SK-N-SH (cell line): ENCODE measurements around the gene APLP2. TPM values are rescaled to one million over a fixed set of nuclear protein-coding genes. Genes with fewer than 3 reads are reported as not detected.

ENCODE experiments used
- CTCF ChIA-PET: fragments of 300-600, 350-600 bp; formaldehyde crosslinking; extraction: SDS; loops from one replicate; lab custom pipeline; 2021; lab: Yijun Ruan, JAX
- POLR2A ChIA-PET: fragments of 350-600 bp; sonication (Branson Sonifier 250); formaldehyde crosslinking; extraction: SDS; loops from one replicate; lab custom pipeline; 2020; ENCODE audit warnings: antibody characterized with exemption, inconsistent platforms; lab: Yijun Ruan, JAX
- DNase-seq: peaks from one replicate; pipeline ENCODE4 v3.0.0; 2012
- H2AFZ ChIP-seq: fragments of 200-600 bp; sonication (generic); 2 replicates; pipeline ENCODE4 v1.8.1; 2016; ENCODE audit warnings: antibody characterized with exemption, mild to moderate bottlenecking, low read depth
- H3F3A ChIP-seq: fragments of 200-600 bp; sonication (generic); replicated peaks from 2 replicates; pipeline ENCODE3; 2016; ENCODE audit warnings: antibody characterized with exemption, mild to moderate bottlenecking; ENCODE audit not compliant: insufficient read depth
- H3K27ac ChIP-seq, 2 experiments: fragments of 200-500 bp in 1 of 2; fragments of 200-600 bp in 1 of 2; sonication (Bioruptor generic) in 1 of 2; sonication (generic), shearing (Covaris generic) in 1 of 2; 2 replicates each; pipeline versions ENCODE4 v1.5.1 to v1.6.1; 2014 to 2016; ENCODE audit warnings: low read depth in 2 of 2, inconsistent platforms in 1 of 2, low read length in 1 of 2, mild to moderate bottlenecking in 1 of 2, mixed read lengths in 1 of 2
- H3K27me3 ChIP-seq: fragments of 200-600 bp; sonication (generic), shearing (Covaris generic); 2 replicates; pipeline ENCODE4 v1.6.1; 2016; ENCODE audit warnings: mixed run types; ENCODE audit not compliant: insufficient read depth
- H3K36me3 ChIP-seq, 2 experiments: fragments of 200-500 bp in 1 of 2; fragments of 200-600 bp in 1 of 2; sonication (Bioruptor generic) in 1 of 2; sonication (generic) in 1 of 2; replicated peaks in 1 of 2; 2 replicates each; pipeline versions ENCODE3 to v1.5.1; 2014 to 2016; ENCODE audit warnings: low read length in 1 of 2, mild to moderate bottlenecking in 1 of 2; ENCODE audit not compliant: insufficient read depth in 2 of 2, control insufficient read depth in 1 of 2
- H3K4me1 ChIP-seq, 2 experiments: fragments of 200-500 bp in 1 of 2; fragments of 200-600 bp in 1 of 2; sonication (Bioruptor generic) in 1 of 2; sonication (generic), shearing (Covaris generic) in 1 of 2; 2 replicates each; pipeline versions ENCODE4 v1.5.1 to v1.6.1; 2014 to 2016; ENCODE audit warnings: low read depth in 1 of 2, low read length in 1 of 2, mixed run types in 1 of 2; ENCODE audit not compliant: insufficient read depth in 2 of 2, control insufficient read depth in 1 of 2
- H3K4me2 ChIP-seq: fragments of 200-600 bp; sonication (generic), shearing (Covaris generic); 2 replicates; pipeline ENCODE4 v1.6.1; 2017; ENCODE audit warnings: mixed run types
- H3K4me3 ChIP-seq, 2 experiments: fragments of 200-500 bp in 1 of 2; fragments of 200-600 bp in 1 of 2; sonication (Bioruptor generic) in 1 of 2; sonication (generic), shearing (Covaris generic) in 1 of 2; 2 replicates each; pipeline versions ENCODE4 v1.5.1 to v1.8.1; 2014 to 2016; ENCODE audit warnings: low read depth in 2 of 2, inconsistent platforms in 1 of 2, low read length in 1 of 2, mild to moderate bottlenecking in 1 of 2, mixed read lengths in 1 of 2, moderate library complexity in 1 of 2
- H3K79me2 ChIP-seq: fragments of 200-600 bp; sonication (generic); 2 replicates; pipeline ENCODE4 v1.8.1; 2017; ENCODE audit warnings: mild to moderate bottlenecking; ENCODE audit not compliant: insufficient read depth
- H3K9ac ChIP-seq: fragments of 200-600 bp; sonication (generic); 2 replicates; pipeline ENCODE4 v1.6.1; 2017; ENCODE audit warnings: mixed run types
- H3K9me2 ChIP-seq: fragments of 200-600 bp; sonication (generic); 2 replicates; pipeline ENCODE4 v1.6.1; 2017; ENCODE audit warnings: mixed run types
- H3K9me3 ChIP-seq: fragments of 200-600 bp; sonication (generic); 2 replicates; pipeline ENCODE4 v1.6.1; 2017; ENCODE audit warnings: mixed run types, mild to moderate bottlenecking, moderate library complexity
- H4K20me1 ChIP-seq: fragments of 200-600 bp; sonication (generic); 2 replicates; pipeline ENCODE4 v1.6.1; 2017; ENCODE audit warnings: mild to moderate bottlenecking, mixed run types; ENCODE audit not compliant: insufficient read depth
- CTCF ChIP-seq: fragments of 200-600 bp; sonication (generic); IDR thresholded peaks from 2 replicates; pipeline ENCODE4 v1.6.1; 2017; ENCODE audit warnings: antibody characterized with exemption, mild to moderate bottlenecking, moderate library complexity
- EZH2phosphoT487 ChIP-seq: fragments of 200-600 bp; sonication (generic); IDR thresholded peaks from 2 replicates; pipeline ENCODE4 v1.6.1; 2017; ENCODE audit warnings: low read depth, mixed run types, mild to moderate bottlenecking, antibody characterized with exemption, moderate library complexity, borderline replicate concordance
- FOSL2 ChIP-seq: IDR thresholded peaks from 2 replicates; pipeline ENCODE4 v1.4.0; 2012; ENCODE audit warnings: low read depth, mild to moderate bottlenecking, moderate library complexity, borderline replicate concordance
- IRF3 ChIP-seq: fragments of 150-350 bp; IDR thresholded peaks from 2 replicates; pipeline ENCODE4 v1.6.1; 2016; ENCODE audit warnings: mild to moderate bottlenecking, low read depth, low read length
- JUND ChIP-seq: IDR thresholded peaks from 2 replicates; pipeline ENCODE4 v1.4.0; 2012
- MXI1 ChIP-seq: IDR thresholded peaks from 2 replicates; pipeline ENCODE4 v1.6.1; 2012; ENCODE audit warnings: mild to moderate bottlenecking, low read depth, low read length, improper control_type of control experiment
- NFIC ChIP-seq: IDR thresholded peaks from 2 replicates; pipeline ENCODE4 v1.4.0; 2012; ENCODE audit warnings: borderline replicate concordance
- NRF1 ChIP-seq: IDR thresholded peaks from 2 replicates; pipeline ENCODE4 v1.6.1; 2012; ENCODE audit warnings: low read depth, mild to moderate bottlenecking, low read length
- POLR2AphosphoS5 ChIP-seq: IDR thresholded peaks from 2 replicates; pipeline ENCODE4 v1.6.1; 2012; ENCODE audit warnings: low read depth, low read length
- RAD21 ChIP-seq: IDR thresholded peaks from 2 replicates; pipeline ENCODE4 v1.6.1; 2012; ENCODE audit warnings: mild to moderate bottlenecking, low read length
- RFX5 ChIP-seq: IDR thresholded peaks from 2 replicates; pipeline ENCODE4 v1.6.1; 2012; ENCODE audit warnings: mild to moderate bottlenecking, improper control_type of control experiment, low read length
- SMC3 ChIP-seq: IDR thresholded peaks from 2 replicates; pipeline ENCODE4 v1.6.1; 2012; ENCODE audit warnings: low read depth, low read length, improper control_type of control experiment
- TAF1 ChIP-seq: IDR thresholded peaks from 2 replicates; pipeline ENCODE4 v1.6.1; 2012; ENCODE audit warnings: low read depth, mild to moderate bottlenecking, low read length, moderate library complexity, borderline replicate concordance
- TEAD4 ChIP-seq: IDR thresholded peaks from 2 replicates; pipeline ENCODE4 v1.4.0; 2012; ENCODE audit warnings: mild to moderate bottlenecking, borderline replicate concordance; ENCODE audit not compliant: insufficient read depth
- USF2 ChIP-seq: fragments of 150-350 bp; IDR thresholded peaks from 2 replicates; pipeline ENCODE4 v1.6.1; 2017; ENCODE audit warnings: antibody characterized with exemption, low read length, low read depth, borderline replicate concordance
- YY1 ChIP-seq: IDR thresholded peaks from 2 replicates; pipeline ENCODE4 v1.4.0; 2012; ENCODE audit warnings: low read depth, mild to moderate bottlenecking
- ZBTB33 ChIP-seq: IDR thresholded peaks from 2 replicates; pipeline ENCODE4 v1.4.0; 2012; ENCODE audit warnings: low read depth, borderline replicate concordance
- WGBS: methylation state at CpG from one replicate; pipeline ENCODE4 v1.1.6; 2017; ENCODE audit warnings: low lambda C conversion rate; 5-methylcytosine and 5-hydroxymethylcytosine counted together
- polyA plus RNA-seq, 3 experiments: library from polyadenylated mRNA; depleted of rRNA; stranded (reverse); fragments of >200 nt; gene quantifications; 2 replicates each; pipeline ENCODE4 v1.2.3, GENCODE V29; 2012

Gene APLP2
- polyA plus RNA-seq, 1 of the 3 experiments (the other 2 are of a cell fraction), result 424 TPM

GRCh38 chr11:130131961-130132850 lies 62.5 kb downstream of the APLP2 start:
- POLR2A ChIA-PET, result interaction anchor here (0.6 to 2.4 kb wide), 7 partner anchors 62 to 304 kb away, joined by 3 to 10 read pairs (median 3); partner anchors contain the start of gene PRDM10
- CTCF ChIA-PET, result interaction anchor here (0.6 to 6.6 kb wide), 64 partner anchors 8 to 366 kb away, joined by 3 to 150 read pairs (median 4); partner anchors contain the start of genes NFRKB and PRDM10
- no peak for TF ChIP-seq MXI1
- TF ChIP-seq NFIC, result no peak
- TF ChIP-seq YY1, result no peak
- no peak for TF ChIP-seq POLR2AphosphoS5
- peak; percentile 95 for TF ChIP-seq RAD21
- no peak for TF ChIP-seq FOSL2
- TF ChIP-seq RFX5, result no peak
- TF ChIP-seq SMC3, result peak; percentile 84
- TF ChIP-seq USF2, result no peak
- peak; percentile 87 for TF ChIP-seq CTCF
- TF ChIP-seq, all 33 proteins: peak for 3
- no peaks in the 10 kb centered on the region; the same call in 1 of the 2 replicates for H3K79me2 ChIP-seq
- no peaks in the 10 kb centered on the region for H3K9me3 ChIP-seq
- H3K36me3 ChIP-seq, result peaks cover 81 to 84% of the 10 kb centered on the region in 2 experiments
- H3K4me3 ChIP-seq, result no peak overlapping the region
- H3K4me1 ChIP-seq, result peaks cover 0 to 6% of the 10 kb centered on the region in 2 experiments; a peak in 1 of 4 replicates
- peak; percentile 83 for DNase-seq
- peaks cover 1% of the 10 kb centered on the region; the same call in 1 of the 2 replicates for H4K20me1 ChIP-seq
- WGBS, result 74% methylated on average over 9 of the region's 9 CpGs
- peaks cover 16% of the 10 kb centered on the region for H3F3A ChIP-seq
- H3K27me3 ChIP-seq, result no peaks in the 10 kb centered on the region
- H3K9me2 ChIP-seq, result no peaks in the 10 kb centered on the region
- no peak overlapping the region for H3K27ac ChIP-seq
- H3K4me2 ChIP-seq, result no peak overlapping the region
- H2AFZ ChIP-seq, result no peak overlapping the region
- no peak overlapping the region for H3K9ac ChIP-seq

- H3F3A ChIP-seq, result peaks cover 16% of the 10 kb centered on the region
- no peak overlapping the region for H2AFZ ChIP-seq
- POLR2A ChIA-PET, result no interaction called here
- H3K36me3 ChIP-seq, result peaks cover 75 to 82% of the 10 kb centered on the region in 2 experiments
- no peak overlapping the region for H3K9ac ChIP-seq
- CTCF ChIA-PET, result interaction anchor here (1.1 to 6.6 kb wide), 6 partner anchors 12 to 221 kb away, joined by 3 to 150 read pairs (median 14); no protein-coding TSS in a partner anchor
- no peaks in the 10 kb centered on the region for H3K27me3 ChIP-seq
- no peak for DNase-seq
- no peak overlapping the region for H3K4me2 ChIP-seq
- H3K9me3 ChIP-seq, result no peaks in the 10 kb centered on the region
- no peak overlapping the region for H3K4me3 ChIP-seq
- 95% methylated on average over 8 of the region's 8 CpGs for WGBS
- peaks cover 2% of the 10 kb centered on the region; the same call in 1 of the 2 replicates for H4K20me1 ChIP-seq
- no peaks in the 10 kb centered on the region for H3K9me2 ChIP-seq
- no peak overlapping the region for H3K27ac ChIP-seq
- H3K4me1 ChIP-seq, result peaks cover 0 to 6% of the 10 kb centered on the region in 2 experiments; a peak in 1 of 4 replicates
- H3K79me2 ChIP-seq, result no peaks in the 10 kb centered on the region; the same call in none of the 2 replicates
- no peak for TF ChIP-seq ZBTB33
- no peak for TF ChIP-seq EZH2phosphoT487
- TF ChIP-seq RFX5, result no peak
- no peak for TF ChIP-seq IRF3
- no peak for TF ChIP-seq NRF1
- TF ChIP-seq TEAD4, result no peak
- no peak for TF ChIP-seq JUND
- no peak for TF ChIP-seq TAF1
Observed at GRCh38 chr11:130133716-130134115, 64.0 kb downstream of the APLP2 start.
